Ishikawa (cell line): ENCODE measurements around the gene PHF24.

Experiments used
- CREB1 ChIP-seq: IDR thresholded peaks from 2 replicates; pipeline ENCODE4 v1.6.1; 2012; ENCODE audit warnings: low read depth
- EP300 ChIP-seq: IDR thresholded peaks from 2 replicates; pipeline ENCODE4 v1.6.1; 2012; ENCODE audit warnings: borderline replicate concordance
- TAF1 ChIP-seq: IDR thresholded peaks from 2 replicates; pipeline ENCODE4 v1.6.1; 2012; ENCODE audit warnings: low read depth, mild to moderate bottlenecking
- TF ChIP-seq, protein P1 (sequence below): IDR thresholded peaks from 2 replicates; pipeline ENCODE4 v1.6.1; 2012
- TF ChIP-seq, protein P2 (sequence below): IDR thresholded peaks from 2 replicates; pipeline ENCODE4 v1.6.1; 2012; ENCODE audit warnings: low read depth, mild to moderate bottlenecking
- TF ChIP-seq, protein P3 (sequence below): IDR thresholded peaks from 2 replicates; pipeline ENCODE4 v1.6.1; 2012

DNA sequence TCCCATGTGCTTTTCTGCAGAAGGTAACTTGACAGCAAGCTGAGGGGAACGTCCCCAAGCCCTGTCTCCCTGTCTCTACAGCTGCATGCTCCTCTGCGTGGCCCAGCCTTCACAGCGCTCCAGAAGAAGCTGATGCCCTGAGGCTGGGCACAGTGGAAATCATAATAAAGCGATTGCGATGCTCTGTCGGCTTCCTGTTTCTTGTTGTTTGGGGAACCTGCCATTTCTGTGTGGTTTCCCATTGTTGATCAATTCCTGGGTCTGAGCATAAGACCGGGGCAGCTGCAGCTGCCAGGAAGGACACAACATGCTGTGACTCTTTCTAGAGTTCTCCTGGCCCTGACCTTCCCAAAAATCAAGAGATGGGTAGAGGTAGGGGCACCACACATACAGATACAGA, 24.3 kb downstream of the PHF24 start:
- no peak for TF ChIP-seq EP300
- TF ChIP-seq, protein P1, sequence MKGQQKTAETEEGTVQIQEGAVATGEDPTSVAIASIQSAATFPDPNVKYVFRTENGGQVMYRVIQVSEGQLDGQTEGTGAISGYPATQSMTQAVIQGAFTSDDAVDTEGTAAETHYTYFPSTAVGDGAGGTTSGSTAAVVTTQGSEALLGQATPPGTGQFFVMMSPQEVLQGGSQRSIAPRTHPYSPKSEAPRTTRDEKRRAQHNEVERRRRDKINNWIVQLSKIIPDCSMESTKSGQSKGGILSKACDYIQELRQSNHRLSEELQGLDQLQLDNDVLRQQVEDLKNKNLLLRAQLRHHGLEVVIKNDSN: no peak
- TF ChIP-seq, protein P2, sequence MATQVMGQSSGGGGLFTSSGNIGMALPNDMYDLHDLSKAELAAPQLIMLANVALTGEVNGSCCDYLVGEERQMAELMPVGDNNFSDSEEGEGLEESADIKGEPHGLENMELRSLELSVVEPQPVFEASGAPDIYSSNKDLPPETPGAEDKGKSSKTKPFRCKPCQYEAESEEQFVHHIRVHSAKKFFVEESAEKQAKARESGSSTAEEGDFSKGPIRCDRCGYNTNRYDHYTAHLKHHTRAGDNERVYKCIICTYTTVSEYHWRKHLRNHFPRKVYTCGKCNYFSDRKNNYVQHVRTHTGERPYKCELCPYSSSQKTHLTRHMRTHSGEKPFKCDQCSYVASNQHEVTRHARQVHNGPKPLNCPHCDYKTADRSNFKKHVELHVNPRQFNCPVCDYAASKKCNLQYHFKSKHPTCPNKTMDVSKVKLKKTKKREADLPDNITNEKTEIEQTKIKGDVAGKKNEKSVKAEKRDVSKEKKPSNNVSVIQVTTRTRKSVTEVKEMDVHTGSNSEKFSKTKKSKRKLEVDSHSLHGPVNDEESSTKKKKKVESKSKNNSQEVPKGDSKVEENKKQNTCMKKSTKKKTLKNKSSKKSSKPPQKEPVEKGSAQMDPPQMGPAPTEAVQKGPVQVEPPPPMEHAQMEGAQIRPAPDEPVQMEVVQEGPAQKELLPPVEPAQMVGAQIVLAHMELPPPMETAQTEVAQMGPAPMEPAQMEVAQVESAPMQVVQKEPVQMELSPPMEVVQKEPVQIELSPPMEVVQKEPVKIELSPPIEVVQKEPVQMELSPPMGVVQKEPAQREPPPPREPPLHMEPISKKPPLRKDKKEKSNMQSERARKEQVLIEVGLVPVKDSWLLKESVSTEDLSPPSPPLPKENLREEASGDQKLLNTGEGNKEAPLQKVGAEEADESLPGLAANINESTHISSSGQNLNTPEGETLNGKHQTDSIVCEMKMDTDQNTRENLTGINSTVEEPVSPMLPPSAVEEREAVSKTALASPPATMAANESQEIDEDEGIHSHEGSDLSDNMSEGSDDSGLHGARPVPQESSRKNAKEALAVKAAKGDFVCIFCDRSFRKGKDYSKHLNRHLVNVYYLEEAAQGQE: no peak
- TF ChIP-seq, protein P3, sequence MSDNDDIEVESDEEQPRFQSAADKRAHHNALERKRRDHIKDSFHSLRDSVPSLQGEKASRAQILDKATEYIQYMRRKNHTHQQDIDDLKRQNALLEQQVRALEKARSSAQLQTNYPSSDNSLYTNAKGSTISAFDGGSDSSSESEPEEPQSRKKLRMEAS: no peak
- TF ChIP-seq CREB1: no peak
- no peak for TF ChIP-seq TAF1
